NCI-H187 (cell line): ENCODE measurements around the gene RPH3AL.
"Not testable (repeated sequence)": the region's sequence is repeated elsewhere in the genome, so short reads cannot be mapped to it uniquely, and the experiment has no call there.

Experiments
- DNase-seq, 2 experiments: peaks; one replicate each; lab custom pipeline; 2025; lab: John Stamatoyannopoulos, UW

The RPH3AL gene

GRCh38 chr17:319266-319665, 33.3 kb downstream of the RPH3AL start:
- DNase-seq = no peak

GRCh38 chr17:317070-317469, 35.5 kb downstream of the RPH3AL start:
- not testable (repeated sequence) for DNase-seq

GRCh38 chr17:315399-315798, 37.2 kb downstream of the RPH3AL start:
- DNase-seq = not testable (repeated sequence)

GRCh38 chr17:314614-314944, 38.0 kb downstream of the RPH3AL start:
- DNase-seq = not testable (repeated sequence)

- DNase-seq = no peak
Observed at GRCh38 chr17:313911-314613, 38.5 kb downstream of the RPH3AL start.

- no peak for DNase-seq
Observed at GRCh38 chr17:313231-313630, 39.4 kb downstream of the RPH3AL start.

GRCh38 chr17:312476-313148, 40.0 kb downstream of the RPH3AL start:
- no peak for DNase-seq

- no peak for DNase-seq
Observed at GRCh38 chr17:311119-311782, 41.4 kb downstream of the RPH3AL start.

GRCh38 chr17:310111-311010, 42.2 kb downstream of the RPH3AL start:
- DNase-seq = no peak

GRCh38 chr17:309361-309888, 43.2 kb downstream of the RPH3AL start:
- no peak for DNase-seq

- DNase-seq = no peak
Observed at GRCh38 chr17:307741-308507, 44.7 kb downstream of the RPH3AL start.

- DNase-seq = no peak
Observed at GRCh38 chr17:307295-307691, 45.3 kb downstream of the RPH3AL start.

GRCh38 chr17:306536-307294, 45.9 kb downstream of the RPH3AL start:
- no peak for DNase-seq

- DNase-seq = no peak
Observed at GRCh38 chr17:306116-306515, 46.5 kb downstream of the RPH3AL start.

GRCh38 chr17:305090-305976, 47.3 kb downstream of the RPH3AL start:
- DNase-seq = no peak

GRCh38 chr17:304461-304860, 48.1 kb downstream of the RPH3AL start:
- DNase-seq = no peak

- DNase-seq = no peak
Observed at GRCh38 chr17:303168-303567, 49.4 kb downstream of the RPH3AL start.

- no peak for DNase-seq
Observed at GRCh38 chr17:302300-302698, 50.3 kb downstream of the RPH3AL start.

- DNase-seq = no peak
Observed at GRCh38 chr17:301681-302299, 50.8 kb downstream of the RPH3AL start.
